Omental fat pad (tissue), 4 donors: ENCODE results near the gene PLXNA2. TPM values are rescaled to one million over a fixed set of nuclear protein-coding genes. Genes with fewer than 3 reads are reported as not detected.

Experiments
- ATAC-seq: fragments of 150-250 bp; one replicate; pipeline ENCODE4 v1.9.1; 2016; ENCODE audit warnings: mild to moderate bottlenecking, moderate library complexity; ENCODE audit not compliant: low FRiP score
- DNase-seq: peaks from one replicate; pipeline ENCODE4 v3.0.0-alpha.2; 2019; ENCODE audit warnings: low spot score
- CTCF ChIP-seq, 3 donors: fragments of 450-650 bp; IDR thresholded peaks; one replicate each; pipeline ENCODE4 v1.5.1; 2016 to 2017; ENCODE audit warnings: antibody characterized with exemption in 3 of 3, mild to moderate bottlenecking in 3 of 3, moderate library complexity in 2 of 3
- total RNA-seq, 4 donors: library from RNA; depleted of rRNA; stranded (reverse); fragments of >200 nt; gene quantifications; one replicate each; pipeline ENCODE4 v1.1.0, GENCODE V29; 2016

PLXNA2 gene
- total RNA-seq, 4 donors from 2014 or later: 21.7 to 67.9 (median 36.8) TPM

- DNase-seq (no peak), ATAC-seq (no peak)
- no peak for TF ChIP-seq CTCF (IDR thresholded peaks at IDR 0.05)
Observed at GRCh38 chr1:208089761-208090370, 154.3 kb downstream of the PLXNA2 start.

- ATAC-seq (no peak), DNase-seq (no peak)
- TF ChIP-seq CTCF (IDR thresholded peaks at IDR 0.05): no peak
Observed at GRCh38 chr1:208089149-208089548, 155.0 kb downstream of the PLXNA2 start.

- TF ChIP-seq CTCF (IDR thresholded peaks at IDR 0.05): no peak
- ATAC-seq (no peak), DNase-seq (no peak)
Observed at GRCh38 chr1:208088319-208088718, 155.9 kb downstream of the PLXNA2 start.

- DNase-seq (no peak), ATAC-seq (no peak)
- no peak for TF ChIP-seq CTCF (IDR thresholded peaks at IDR 0.05)
Observed at GRCh38 chr1:208085655-208086515, 158.3 kb downstream of the PLXNA2 start.

- no peak for TF ChIP-seq CTCF (IDR thresholded peaks at IDR 0.05)
- no peak for DNase-seq
- no peak for ATAC-seq
Observed at GRCh38 chr1:208084764-208085163, 159.4 kb downstream of the PLXNA2 start.

- DNase-seq (no peak), ATAC-seq (no peak)
- no peak for TF ChIP-seq CTCF (IDR thresholded peaks at IDR 0.05)
Observed at GRCh38 chr1:208084220-208084619, 160.0 kb downstream of the PLXNA2 start.

- no peak for DNase-seq
- no peak for ATAC-seq
- TF ChIP-seq CTCF (IDR thresholded peaks at IDR 0.05): no peak
Observed at GRCh38 chr1:208083715-208084085, 160.5 kb downstream of the PLXNA2 start.
